Testis (tissue), 2 donors: ENCODE measurements around the gene SLC16A10.

Experiments used
- CTCF ChIP-seq, 3 experiments: fragments of 450-650 bp in 2 of 3; fragments of 200-600 bp in 1 of 3; sonication (generic) in 1 of 3; IDR thresholded peaks; one replicate each; pipeline ENCODE4 v1.5.1; 2016 to 2019; ENCODE audit warnings: antibody characterized with exemption in 3 of 3, mild to moderate bottlenecking in 2 of 3, moderate library complexity in 1 of 3
- POLR2A ChIP-seq: fragments of 450-650 bp; IDR thresholded peaks from one replicate; pipeline ENCODE4 v1.6.1; 2017; ENCODE audit warnings: antibody characterized with exemption, mild to moderate bottlenecking, moderate library complexity

GRCh38 chr6:111080698-111081097 is 6.6 kb upstream of the SLC16A10 start:
- no peak for TF ChIP-seq CTCF (IDR thresholded peaks at IDR 0.05)
- TF ChIP-seq POLR2A: no peak
